Stomach (tissue), 4 donors: ENCODE data around the gene HAGHL.

Source experiments
- EP300 ChIP-seq: sonication (generic); formaldehyde crosslinking; IDR thresholded peaks from one replicate; pipeline ENCODE4 v1.6.1; 2017; ENCODE audit warnings: antibody characterized with exemption
- POLR2AphosphoS5 ChIP-seq, 3 donors: sonication (generic); formaldehyde crosslinking; IDR thresholded peaks; one replicate each; pipeline ENCODE4 v1.6.1; 2016; ENCODE audit warnings: antibody characterized with exemption in 3 of 3

- TF ChIP-seq EP300 = no peak
- TF ChIP-seq POLR2AphosphoS5 (IDR thresholded peaks at IDR 0.05) = no peak
These were observed 9.3 kb upstream of the HAGHL start for GRCh38 chr16:717450-718245.
